Trophoblast cell (in vitro differentiated cells and primary cell): ENCODE results near the gene PLK5.

Source experiments
- DNase-seq, 2 donors: peaks; one replicate each; pipeline ENCODE4 v3.0.0-alpha.2; 2016
- H2AFZ ChIP-seq: 2 replicates; pipeline ENCODE4 v1.6.1; 2013; ENCODE audit warnings: low read length, moderate library complexity, mild to moderate bottlenecking; ENCODE audit not compliant: insufficient read depth, poor library complexity
- H2AK5ac ChIP-seq: 2 replicates; pipeline ENCODE4 v1.6.1; 2013; ENCODE audit warnings: mild to moderate bottlenecking, low read length
- H2BK120ac ChIP-seq: 2 replicates; pipeline ENCODE4 v1.6.1; 2013; ENCODE audit warnings: low read length, mild to moderate bottlenecking, moderate library complexity; ENCODE audit not compliant: insufficient read depth, poor library complexity
- H2BK12ac ChIP-seq: 2 replicates; pipeline ENCODE4 v1.6.1; 2013; ENCODE audit warnings: mild to moderate bottlenecking, low read length, moderate library complexity
- H2BK5ac ChIP-seq: 2 replicates; pipeline ENCODE4 v1.6.1; 2013; ENCODE audit warnings: low read length, low read depth, moderate library complexity, mild to moderate bottlenecking; ENCODE audit not compliant: poor library complexity
- H3K14ac ChIP-seq: 2 replicates; pipeline ENCODE4 v1.6.1; 2013; ENCODE audit warnings: mild to moderate bottlenecking, low read length
- H3K18ac ChIP-seq: 2 replicates; pipeline ENCODE4 v1.6.1; 2013; ENCODE audit warnings: mild to moderate bottlenecking, low read length
- H3K23ac ChIP-seq: 2 replicates; pipeline ENCODE4 v1.6.1; 2013; ENCODE audit warnings: low read length
- H3K27ac ChIP-seq: 2 replicates; pipeline ENCODE4 v1.5.1; 2013; ENCODE audit warnings: low read depth, mild to moderate bottlenecking, inconsistent platforms, low read length, moderate library complexity
- H3K27me3 ChIP-seq: 2 replicates; pipeline ENCODE4 v1.6.1; 2013; ENCODE audit warnings: inconsistent platforms, mild to moderate bottlenecking, low read length, moderate library complexity; ENCODE audit not compliant: insufficient read depth
- H3K36me3 ChIP-seq, 2 experiments: 1 replicate in 1 of 2; 2 replicates in 1 of 2; pipeline ENCODE4 v1.6.1; 2013; ENCODE audit warnings: low read length in 2 of 2, mild to moderate bottlenecking in 2 of 2, moderate library complexity in 1 of 2; ENCODE audit not compliant: insufficient read depth in 2 of 2, control insufficient read depth in 1 of 2
- H3K4ac ChIP-seq: 2 replicates; pipeline ENCODE4 v1.6.1; 2013; ENCODE audit warnings: low read depth, mild to moderate bottlenecking, low read length, moderate library complexity
- H3K4me1 ChIP-seq, 2 experiments: 1 replicate in 1 of 2; 2 replicates in 1 of 2; pipeline ENCODE4 v1.6.1; 2013; ENCODE audit warnings: low read length in 2 of 2, mild to moderate bottlenecking in 2 of 2, moderate library complexity in 1 of 2; ENCODE audit not compliant: insufficient read depth in 2 of 2, control insufficient read depth in 1 of 2
- H3K4me2 ChIP-seq: 2 replicates; pipeline ENCODE4 v1.6.1; 2013; ENCODE audit warnings: inconsistent platforms, mild to moderate bottlenecking, low read length, moderate library complexity
- H3K4me3 ChIP-seq: 2 replicates; pipeline ENCODE4 v1.5.1; 2013; ENCODE audit warnings: mild to moderate bottlenecking, low read depth, low read length, inconsistent platforms
- H3K79me1 ChIP-seq: one replicate; pipeline ENCODE4 v1.6.1; 2013; ENCODE audit warnings: low read length
- H3K79me2 ChIP-seq: 2 replicates; pipeline ENCODE4 v1.6.1; 2013; ENCODE audit warnings: low read length, mild to moderate bottlenecking; ENCODE audit not compliant: control insufficient read depth, insufficient read depth, poor library complexity
- H3K9ac ChIP-seq: 2 replicates; pipeline ENCODE4 v1.6.1; 2013; ENCODE audit warnings: mild to moderate bottlenecking, low read length
- H3K9me3 ChIP-seq: 2 replicates; pipeline ENCODE4 v1.6.1; 2013; ENCODE audit warnings: low read depth, mild to moderate bottlenecking, control low read depth, inconsistent platforms, low read length; ENCODE audit not compliant: insufficient read depth
- H4K12ac ChIP-seq: 2 replicates; pipeline ENCODE4 v1.6.1; 2013; ENCODE audit warnings: low read depth, mild to moderate bottlenecking, low read length, moderate library complexity
- H4K8ac ChIP-seq: 2 replicates; pipeline ENCODE4 v1.6.1; 2013; ENCODE audit warnings: low read depth, mild to moderate bottlenecking, low read length, moderate library complexity
- H4K91ac ChIP-seq: one replicate; pipeline ENCODE4 v1.6.1; 2013; ENCODE audit warnings: low read depth, mild to moderate bottlenecking, low read length, moderate library complexity
- WGBS: extraction: QIAGEN DNeasy Blood & Tissue Kit; methylation state at CpG from one replicate; pipeline ENCODE4 v1.1.7; 2013; ENCODE audit warnings: missing lambda C conversion rate; ENCODE audit not compliant: insufficient read length, insufficient coverage; ENCODE audit errors: extremely low coverage; 5-methylcytosine and 5-hydroxymethylcytosine counted together

PLK5 gene

GRCh38 chr19:1511318-1512317, 12.3 kb upstream of the PLK5 start:
- H2BK12ac ChIP-seq: no peak overlapping the region
- DNase-seq: no peak
- no peak overlapping the region for H3K14ac ChIP-seq
- H3K4ac ChIP-seq: no peak overlapping the region
- H3K4me2 ChIP-seq: no peak overlapping the region
- no peak overlapping the region for H3K9ac ChIP-seq
- H3K18ac ChIP-seq: no peak overlapping the region
- no CpG with 5 or more reads among the region's 22 CpGs for WGBS
- no peak overlapping the region for H2BK5ac ChIP-seq
- H2AK5ac ChIP-seq: no peak overlapping the region
- no peak overlapping the region for H4K91ac ChIP-seq
- no peak overlapping the region for H3K4me3 ChIP-seq
- H3K4me1 ChIP-seq: peaks cover 6% of the 10 kb centered on the region in 2 experiments
- peaks cover 16% of the 10 kb centered on the region for H3K9me3 ChIP-seq
- peaks cover 14% of the 10 kb centered on the region for H3K79me1 ChIP-seq
- no peak overlapping the region for H3K23ac ChIP-seq
- no peaks in the 10 kb centered on the region for H3K27me3 ChIP-seq
- peaks cover 2% of the 10 kb centered on the region for H3K79me2 ChIP-seq
- H2AFZ ChIP-seq: no peak overlapping the region
- H3K27ac ChIP-seq: no peak overlapping the region
- H3K36me3 ChIP-seq: no peaks in the 10 kb centered on the region
- H4K12ac ChIP-seq: no peak overlapping the region
- H4K8ac ChIP-seq: no peak overlapping the region
- H2BK120ac ChIP-seq: no peak overlapping the region

DNA sequence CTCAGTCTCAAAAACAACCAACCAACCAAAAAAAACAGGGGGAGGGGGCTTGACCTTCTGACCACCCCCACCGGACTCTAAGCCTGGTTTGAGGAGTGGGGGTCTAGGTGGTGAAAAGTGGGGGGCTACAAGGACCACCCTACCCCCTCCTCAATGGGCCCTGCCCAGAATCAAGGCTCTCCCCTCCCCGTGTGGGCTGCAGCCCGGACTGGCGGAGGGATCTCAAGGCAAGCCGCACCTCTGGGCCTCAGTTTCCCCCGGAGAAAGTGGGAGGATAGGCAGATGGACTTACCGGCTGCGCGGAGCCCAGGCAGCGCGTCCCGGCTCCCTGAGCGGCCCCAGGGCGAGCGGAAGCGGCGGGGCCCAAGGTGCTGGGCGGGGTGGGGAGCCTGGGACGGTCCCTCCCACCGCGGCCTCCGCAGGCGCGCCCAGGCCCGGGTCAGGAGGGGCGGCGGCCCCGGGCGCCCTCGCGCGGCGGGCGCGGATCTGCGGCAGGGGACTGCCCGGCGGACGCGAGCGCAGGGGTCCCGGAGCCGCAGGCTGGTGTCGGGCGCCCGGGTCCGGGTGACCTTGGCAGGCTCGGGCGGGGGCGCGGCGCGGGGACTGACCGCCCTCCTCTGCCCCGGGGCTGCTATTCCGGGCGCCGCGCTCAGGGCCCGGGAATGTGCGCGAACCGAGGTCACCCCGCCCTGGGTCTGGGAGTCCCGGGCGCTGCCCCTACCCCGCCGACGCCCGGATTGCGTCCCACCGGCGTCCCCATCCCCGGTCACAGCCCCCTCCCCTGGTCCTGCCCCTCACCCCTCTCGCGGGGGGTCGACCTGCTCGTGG, 11.0 kb upstream of the PLK5 start, which contains the start of gene ADAMTSL5:
Gene ADAMTSL5, minus strand, starts transcription at position 349 of the 828 bp plus-strand sequence. CDS start 2,076 bp downstream, outside the sequence.
- H3K9ac ChIP-seq: peak within 1 kb of the TSS; percentile 61
- no peak within 1 kb of the TSS for H3K23ac ChIP-seq
- peak within 1 kb of the TSS; percentile 77 for H4K91ac ChIP-seq
- H3K27ac ChIP-seq: no peak within 1 kb of the TSS
- peak within 1 kb of the TSS; percentile 12 for H4K12ac ChIP-seq
- H3K4me3 ChIP-seq: peak within 1 kb of the TSS; percentile 64
- no peaks in the 10 kb centered on the region for H3K27me3 ChIP-seq
- peak within 1 kb of the TSS; percentile 83 for H4K8ac ChIP-seq
- no CpG with 5 or more reads among the region's 78 CpGs for WGBS
- H3K18ac ChIP-seq: peak within 1 kb of the TSS; percentile 41
- H2BK5ac ChIP-seq: peak within 1 kb of the TSS; percentile 39
- H3K79me2 ChIP-seq: peaks cover 1% of the 10 kb centered on the region
- peak; percentile 57 to 82 for DNase-seq
- peaks cover 10% of the 10 kb centered on the region for H3K79me1 ChIP-seq
- H2AK5ac ChIP-seq: peak within 1 kb of the TSS; percentile 45
- H2BK12ac ChIP-seq: no peak within 1 kb of the TSS
- peak within 1 kb of the TSS; percentile 21 for H2BK120ac ChIP-seq
- peak within 1 kb of the TSS; percentile 77 for H2AFZ ChIP-seq
- H3K36me3 ChIP-seq: no peaks in the 10 kb centered on the region
- H3K14ac ChIP-seq: peak within 1 kb of the TSS; percentile 55
- H3K4me2 ChIP-seq: peak within 1 kb of the TSS; percentile 77
- H3K4ac ChIP-seq: peak within 1 kb of the TSS; percentile 42
- H3K4me1 ChIP-seq: peaks cover 0 to 4% of the 10 kb centered on the region in 2 experiments
- peaks cover 11% of the 10 kb centered on the region for H3K9me3 ChIP-seq

GRCh38 chr19:1513499-1514294, 10.2 kb upstream of the PLK5 start:
- H3K79me2 ChIP-seq: no peaks in the 10 kb centered on the region
- H3K36me3 ChIP-seq: no peaks in the 10 kb centered on the region
- no peaks in the 10 kb centered on the region for H3K27me3 ChIP-seq
- peak overlapping the region; percentile 21 for H2BK120ac ChIP-seq
- H3K14ac ChIP-seq: peak overlapping the region; percentile 55
- peak overlapping the region; percentile 77 for H4K91ac ChIP-seq
- peak overlapping the region; percentile 26 for H2AK5ac ChIP-seq
- H3K18ac ChIP-seq: peak overlapping the region; percentile 41
- no peak overlapping the region for H3K23ac ChIP-seq
- WGBS: no CpG with 5 or more reads among the region's 52 CpGs
- H2BK12ac ChIP-seq: no peak overlapping the region
- H3K4me3 ChIP-seq: peak overlapping the region; percentile 64
- no peak overlapping the region for H3K4ac ChIP-seq
- H3K27ac ChIP-seq: no peak overlapping the region
- peak; percentile 61 to 77 for DNase-seq
- peak overlapping the region; percentile 77 for H2AFZ ChIP-seq
- peaks cover 8% of the 10 kb centered on the region for H3K79me1 ChIP-seq
- peak overlapping the region; percentile 83 for H4K8ac ChIP-seq
- H3K9ac ChIP-seq: peak overlapping the region; percentile 61
- peak overlapping the region; percentile 77 for H3K4me2 ChIP-seq
- H4K12ac ChIP-seq: peak overlapping the region; percentile 80
- peaks cover 11% of the 10 kb centered on the region for H3K9me3 ChIP-seq
- peak overlapping the region; percentile 39 for H2BK5ac ChIP-seq
- peaks cover 0 to 4% of the 10 kb centered on the region in 2 experiments for H3K4me1 ChIP-seq

GRCh38 chr19:1514295-1514661, 9.6 kb upstream of the PLK5 start:
- Histone ChIP-seq H4K91ac (no peak overlapping the region), H3K27ac (no peak overlapping the region), H3K18ac (no peak overlapping the region), H4K8ac (no peak overlapping the region), H3K27me3 (no peaks in the 10 kb centered on the region), H2AK5ac (peak overlapping the region; percentile 26), H3K36me3 (no peaks in the 10 kb centered on the region), H3K23ac (no peak overlapping the region), H3K79me2 (no peaks in the 10 kb centered on the region), H2BK5ac (no peak overlapping the region), H2BK12ac (no peak overlapping the region), H3K4me3 (no peak overlapping the region), H2BK120ac (no peak overlapping the region), H3K14ac (no peak overlapping the region), H3K4me2 (no peak overlapping the region), H3K4ac (no peak overlapping the region), H2AFZ (no peak overlapping the region), H3K79me1 (peaks cover 8% of the 10 kb centered on the region), H3K4me1 (peaks cover 0 to 4% of the 10 kb centered on the region in 2 experiments), H3K9me3 (peaks cover 11% of the 10 kb centered on the region), H4K12ac (no peak overlapping the region), H3K9ac (no peak overlapping the region)
- no CpG with 5 or more reads among the region's 10 CpGs for WGBS
- DNase-seq: no peak
